GM12872 (cell line): ENCODE measurements around the gene LAMC1.

ENCODE experiments used
- CTCF ChIP-seq: IDR thresholded peaks from 3 replicates; pipeline ENCODE4 v1.5.1; 2011; ENCODE audit warnings: low read depth, mild to moderate bottlenecking, low read length, moderate library complexity; ENCODE audit not compliant: insufficient read depth

Gene LAMC1

GRCh38 chr1:183077097-183077496, 53.9 kb downstream of the LAMC1 start:
- no peak for TF ChIP-seq CTCF

GRCh38 chr1:183079712-183080388, 56.6 kb downstream of the LAMC1 start:
- TF ChIP-seq CTCF: no peak

GRCh38 chr1:183080406-183080805, 57.2 kb downstream of the LAMC1 start:
- no peak for TF ChIP-seq CTCF

GRCh38 chr1:183081402-183082120, 58.3 kb downstream of the LAMC1 start:
- no peak for TF ChIP-seq CTCF

- no peak for TF ChIP-seq CTCF
Observed at GRCh38 chr1:183082650-183083049, 59.4 kb downstream of the LAMC1 start.

GRCh38 chr1:183087001-183087400, 63.8 kb downstream of the LAMC1 start:
- no peak for TF ChIP-seq CTCF

- no peak for TF ChIP-seq CTCF
Observed at GRCh38 chr1:183089025-183089639, 65.9 kb downstream of the LAMC1 start.
